ENCODE measurements around the gene PRKG1. TPM values are rescaled to one million over a fixed set of nuclear protein-coding genes. Genes with fewer than 3 reads are reported as not detected.

Gene PRKG1
- total RNA-seq, 1 donor from 2014 or later = 0.17 TPM

GRCh38 chr10:51599647-51600046 is 525.4 kb downstream of the PRKG1 start:
- no peak overlapping the region for H3K4me3 ChIP-seq (ENCODE audit: low read depth, low read length)
- no peak for TF ChIP-seq CTCF (conservative IDR thresholded peaks at IDR 0.05; ENCODE audit: low read depth, low read length)
- DNase-seq (ENCODE audit: low read depth) = no peak

DNA sequence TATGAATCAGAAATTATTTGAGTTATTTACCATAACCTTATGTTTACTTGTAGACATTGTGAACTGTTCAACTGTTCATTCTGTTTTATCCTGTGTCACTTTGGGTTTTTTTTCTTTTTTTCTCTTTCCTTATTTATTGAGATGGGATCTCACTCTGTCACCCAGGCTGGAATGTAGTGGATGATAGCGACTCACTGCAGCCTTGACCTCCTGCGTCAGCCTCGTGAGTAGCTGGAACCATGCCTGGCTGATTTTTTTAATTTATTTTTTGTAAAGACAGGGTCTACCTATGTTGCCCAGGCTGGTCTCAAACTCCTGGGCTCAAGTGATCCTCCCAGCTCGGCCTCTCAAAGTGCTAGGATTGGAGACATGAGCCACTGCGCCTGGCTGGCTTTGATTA is 528.0 kb downstream of the PRKG1 start:
- TF ChIP-seq CTCF (conservative IDR thresholded peaks at IDR 0.05; ENCODE audit: low read depth, low read length) = no peak
- DNase-seq (ENCODE audit: low read depth) = no peak
- H3K4me3 ChIP-seq (ENCODE audit: low read depth, low read length) = no peak overlapping the region

DNA sequence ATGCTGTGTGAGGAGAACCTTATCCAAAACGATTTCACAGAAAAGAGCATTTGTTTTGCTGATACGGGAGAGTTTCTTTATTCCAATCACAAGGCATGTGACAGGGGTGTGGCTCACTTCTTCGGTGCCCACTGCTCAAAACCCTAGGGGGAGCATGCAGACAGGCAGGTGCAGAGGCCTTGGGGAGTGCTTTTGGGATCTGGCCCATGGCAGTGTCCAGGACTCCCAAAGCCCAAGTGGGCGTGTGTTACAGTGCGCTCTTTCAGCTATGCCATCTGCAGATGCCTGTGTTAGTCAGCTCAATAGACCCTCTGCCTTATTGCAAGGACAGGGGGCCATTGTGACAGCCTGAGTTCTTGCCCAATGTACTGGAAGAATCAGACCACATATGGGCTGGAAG is 530.3 kb downstream of the PRKG1 start:
- no peak for TF ChIP-seq CTCF (conservative IDR thresholded peaks at IDR 0.05; ENCODE audit: low read depth, low read length)
- no peak for DNase-seq (ENCODE audit: low read depth)
- no peak overlapping the region for H3K4me3 ChIP-seq (ENCODE audit: low read depth, low read length)

DNA sequence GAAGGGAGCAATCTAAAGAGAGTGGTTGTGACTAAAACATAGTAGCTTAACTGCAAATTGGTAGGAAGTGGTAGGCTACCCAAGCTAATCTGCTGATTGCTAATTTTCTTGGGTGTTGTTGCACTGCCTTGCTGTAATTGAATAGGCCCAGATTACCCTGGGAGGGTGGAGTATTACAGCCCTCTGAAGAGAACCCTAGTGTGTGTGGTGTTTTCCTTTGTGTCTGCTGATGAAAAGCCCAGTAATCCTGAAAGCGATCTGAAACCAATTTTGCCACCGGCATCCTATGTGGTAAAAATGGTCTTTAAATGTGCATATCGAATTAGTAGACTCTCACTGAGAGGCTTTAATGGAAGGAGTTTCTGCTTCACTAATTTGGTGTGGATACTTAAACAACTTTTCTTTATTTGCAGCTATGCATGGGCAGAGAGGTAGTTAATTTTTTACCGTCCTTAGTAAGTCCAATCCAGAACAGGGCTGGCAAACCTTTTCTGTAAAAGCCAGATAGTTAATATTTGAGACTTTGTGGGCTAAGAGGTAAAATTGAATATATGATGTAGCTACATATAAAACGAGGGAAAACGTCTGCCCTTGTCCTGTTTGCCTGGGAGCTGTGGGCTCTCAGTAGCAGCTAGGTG is 532.7 kb downstream of the PRKG1 start:
- peak; percentile 37 for DNase-seq (ENCODE audit: low read depth)
- TF ChIP-seq CTCF (conservative IDR thresholded peaks at IDR 0.05; ENCODE audit: low read depth, low read length) = no peak

DNA sequence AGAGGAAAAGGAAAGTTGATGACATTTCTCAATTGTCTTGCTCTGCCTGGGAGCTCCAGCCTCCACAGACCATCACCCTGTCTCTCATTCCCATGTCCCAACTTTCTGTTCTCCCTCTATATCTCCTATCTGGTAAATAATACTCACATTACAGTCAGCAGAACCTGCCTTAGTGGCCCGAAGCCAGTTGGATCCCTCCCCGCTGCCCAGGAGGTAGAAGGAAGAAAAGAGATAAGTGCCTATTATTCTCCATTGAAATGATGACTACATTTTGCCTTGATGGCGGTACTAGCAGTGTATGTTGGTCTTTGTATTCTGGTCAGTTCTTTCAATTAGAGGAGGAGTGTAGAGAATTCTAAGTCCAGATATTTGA is 533.2 kb downstream of the PRKG1 start:
- no peak for DNase-seq (ENCODE audit: low read depth)
- no peak overlapping the region for H3K4me3 ChIP-seq (ENCODE audit: low read depth, low read length)
- no peak for TF ChIP-seq CTCF (conservative IDR thresholded peaks at IDR 0.05; ENCODE audit: low read depth, low read length)

More for the DNA sequence above, 532.7 kb downstream of the PRKG1 start:
- H3K4me3 ChIP-seq (ENCODE audit: low read depth, low read length) = no peak overlapping the region

DNA sequence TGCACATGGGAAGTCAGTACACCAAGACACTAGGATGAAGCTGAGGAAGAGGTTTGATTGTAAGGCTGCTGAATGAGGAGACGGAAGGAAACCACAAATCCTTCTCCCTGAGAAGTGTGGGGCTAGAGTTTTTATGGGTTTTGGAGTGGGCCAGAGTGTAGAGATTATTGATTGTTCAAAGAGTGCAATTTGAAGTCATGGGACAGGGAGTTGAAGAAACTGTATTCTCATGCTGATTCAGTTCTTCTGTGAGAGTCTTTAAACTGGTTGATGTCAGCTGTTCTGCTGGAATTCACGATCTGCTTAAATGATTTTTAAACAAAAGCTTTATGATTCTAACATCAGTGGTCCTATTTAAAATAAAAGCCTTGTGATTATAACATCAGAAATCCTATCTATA is 533.9 kb downstream of the PRKG1 start:
- no peak overlapping the region for H3K4me3 ChIP-seq (ENCODE audit: low read depth, low read length)
- no peak for TF ChIP-seq CTCF (conservative IDR thresholded peaks at IDR 0.05; ENCODE audit: low read depth, low read length)
- no peak for DNase-seq (ENCODE audit: low read depth)

DNA sequence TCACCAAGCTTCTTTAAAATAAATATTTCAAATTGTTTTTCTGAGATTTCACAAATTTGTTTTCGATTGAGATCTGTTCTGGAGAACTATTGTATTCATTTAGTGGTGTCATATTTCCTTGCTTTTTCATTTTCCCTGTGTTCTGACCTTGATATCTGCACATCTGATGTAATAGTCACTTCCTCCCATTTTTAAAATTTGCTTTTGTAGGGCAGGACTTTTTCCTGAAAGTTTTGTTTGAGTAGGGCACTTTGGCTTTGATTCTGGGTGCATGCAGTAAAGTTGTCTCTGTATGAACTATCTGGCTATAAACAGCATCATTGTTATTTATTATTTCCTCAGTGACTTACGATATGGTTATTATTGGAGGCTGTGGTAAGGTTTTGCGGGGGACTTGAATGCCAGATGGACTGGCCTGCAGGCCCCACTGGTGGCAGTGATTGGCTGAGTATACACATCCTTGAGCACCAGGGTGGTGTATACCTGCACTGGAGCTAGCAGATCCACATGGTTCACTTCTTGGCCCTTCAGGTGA is 541.5 kb downstream of the PRKG1 start:
- no peak for TF ChIP-seq CTCF (conservative IDR thresholded peaks at IDR 0.05; ENCODE audit: low read depth, low read length)
- H3K4me3 ChIP-seq (ENCODE audit: low read depth, low read length) = no peak overlapping the region
- DNase-seq (ENCODE audit: low read depth) = no peak

Measured in epithelial cell of proximal tubule (primary cell).